ENCODE data around the gene TFDP2.
"Not testable (repeated sequence)": the region's sequence is repeated elsewhere in the genome, so short reads cannot be mapped to it uniquely, and the experiment has no call there.

The TFDP2 gene

GRCh38 chr3:142077155-142077858 lies 72.0 kb downstream of the TFDP2 start:
- no peak for ATAC-seq
- TF ChIP-seq ZFP3 (CRISPR knock-in tag; IDR thresholded peaks at IDR 0.05) (no peak), ZNF70 (CRISPR knock-in tag; IDR thresholded peaks at IDR 0.05) (no peak), ZFP30 (CRISPR knock-in tag; IDR thresholded peaks at IDR 0.05) (no peak), POU6F1 (CRISPR knock-in tag; IDR thresholded peaks at IDR 0.05; ENCODE audit: borderline replicate concordance, low read depth) (no peak), ESRRG (CRISPR knock-in tag; IDR thresholded peaks at IDR 0.05) (no peak), TSHZ2 (CRISPR knock-in tag; IDR thresholded peaks at IDR 0.05) (no peak), CSDC2 (CRISPR knock-in tag; IDR thresholded peaks at IDR 0.05) (no peak), BACH2 (CRISPR knock-in tag; IDR thresholded peaks at IDR 0.05; ENCODE audit: borderline replicate concordance) (no peak), OSR1 (CRISPR knock-in tag; IDR thresholded peaks at IDR 0.05) (no peak), RARB (CRISPR knock-in tag; IDR thresholded peaks at IDR 0.05) (no peak), ISL1 (CRISPR knock-in tag; IDR thresholded peaks at IDR 0.05) (no peak), ZNF565 (CRISPR knock-in tag; conservative IDR thresholded peaks at IDR 0.05; ENCODE audit: low read depth) (no peak), PPARA (CRISPR knock-in tag; IDR thresholded peaks at IDR 0.05; ENCODE audit: borderline replicate concordance) (no peak), CREB5 (CRISPR knock-in tag; IDR thresholded peaks at IDR 0.05; ENCODE audit: low read depth) (no peak), SNAI2 (CRISPR knock-in tag; IDR thresholded peaks at IDR 0.05) (no peak), TCF4 (CRISPR knock-in tag; IDR thresholded peaks at IDR 0.05; ENCODE audit: borderline replicate concordance) (no peak), PATZ1 (CRISPR knock-in tag; IDR thresholded peaks at IDR 0.05; ENCODE audit: borderline replicate concordance) (no peak), ARNTL (CRISPR knock-in tag; IDR thresholded peaks at IDR 0.05; ENCODE audit: borderline replicate concordance, low read depth) (no peak), TOX (CRISPR knock-in tag; IDR thresholded peaks at IDR 0.05; ENCODE audit: borderline replicate concordance) (no peak)

GRCh38 chr3:142075656-142076055 lies 73.7 kb downstream of the TFDP2 start:
- ATAC-seq, result not testable (repeated sequence)

- TF ChIP-seq ARNTL (CRISPR knock-in tag; IDR thresholded peaks at IDR 0.05; ENCODE audit: borderline replicate concordance, low read depth), result no peak
- TF ChIP-seq ZFP3 (CRISPR knock-in tag; IDR thresholded peaks at IDR 0.05), result no peak
- TF ChIP-seq ZFP30 (CRISPR knock-in tag; IDR thresholded peaks at IDR 0.05), result no peak
- no peak for TF ChIP-seq TOX (CRISPR knock-in tag; IDR thresholded peaks at IDR 0.05; ENCODE audit: borderline replicate concordance)
- no peak for TF ChIP-seq BACH2 (CRISPR knock-in tag; IDR thresholded peaks at IDR 0.05; ENCODE audit: borderline replicate concordance)
- no peak for TF ChIP-seq PPARA (CRISPR knock-in tag; IDR thresholded peaks at IDR 0.05; ENCODE audit: borderline replicate concordance)
- TF ChIP-seq SNAI2 (CRISPR knock-in tag; IDR thresholded peaks at IDR 0.05), result no peak
- no peak for TF ChIP-seq ZNF8 (CRISPR knock-in tag; IDR thresholded peaks at IDR 0.05)
- TF ChIP-seq ZNF565 (CRISPR knock-in tag; conservative IDR thresholded peaks at IDR 0.05; ENCODE audit: low read depth), result no peak
- no peak for TF ChIP-seq GLIS3 (CRISPR knock-in tag; IDR thresholded peaks at IDR 0.05)
- ATAC-seq, result no peak
Measured at GRCh38 chr3:142072816-142073215, 76.5 kb downstream of the TFDP2 start.
